Adrenal gland (tissue), 12 donors: ENCODE data around the gene HIBCH. TPM values are rescaled to one million over a fixed set of nuclear protein-coding genes. Genes with fewer than 3 reads are reported as not detected.
"Not testable (repeated sequence)": the region's sequence is repeated elsewhere in the genome, so short reads cannot be mapped to it uniquely, and the experiment has no call there.

Experiments
- DNase-seq, 7 donors: peaks; one replicate each; pipeline ENCODE4 v3.0.0-alpha.2; 2019 to 2020
- H3K27ac ChIP-seq, 5 donors: fragments of 200-600 bp; sonication (generic) in 4 of 5; 1 replicate in 3 of 5; 2 replicates in 2 of 5; pipeline versions ENCODE4 v1.5.1 to v1.8.0; 2016 to 2020; ENCODE audit warnings: mild to moderate bottlenecking in 1 of 5
- H3K27me3 ChIP-seq: fragments of 200-600 bp; 2 replicates; pipeline ENCODE4 v1.8.0; 2021
- H3K36me3 ChIP-seq, 2 donors: fragments of 200-600 bp; replicated peaks in 1 of 2; 1 replicate in 1 of 2; 2 replicates in 1 of 2; pipeline versions ENCODE4 v1.5.1 to v1.8.0; 2018 to 2022
- H3K4me1 ChIP-seq, 2 donors: fragments of 200-600 bp; replicated peaks in 1 of 2; 1 replicate in 1 of 2; 2 replicates in 1 of 2; pipeline versions ENCODE4 v1.5.1 to v1.8.0; 2018 to 2021
- H3K4me3 ChIP-seq, 4 donors: fragments of 200-600 bp; sonication (generic) in 3 of 4; one replicate each; pipeline ENCODE4 v1.5.1; 2016 to 2018
- H3K9me3 ChIP-seq, 3 donors: fragments of 200-600 bp; sonication (generic) in 1 of 3; replicated peaks in 1 of 3; 1 replicate in 2 of 3; 2 replicates in 1 of 3; pipeline versions ENCODE4 v1.5.1 to v1.8.0; 2016 to 2021
- POLR2A ChIP-seq, 2 donors: fragments of 450-650 bp; IDR thresholded peaks; one replicate each; pipeline ENCODE4 v1.6.1; 2017; ENCODE audit warnings: antibody characterized with exemption in 2 of 2, mild to moderate bottlenecking in 2 of 2, moderate library complexity in 1 of 2
- WGBS, 4 donors: extraction: QIAGEN DNeasy Blood & Tissue Kit in 2 of 4; methylation state at CpG; one replicate each; pipeline versions ENCODE4 v1.1.5 to v1.1.7; 2013 to 2017; 5-methylcytosine and 5-hydroxymethylcytosine counted together
- intact Hi-C, 2 donors: fragments of 100-400 bp; cut with DNase I; formaldehyde crosslinking; loops; one replicate each; pipeline versions ENCODE4 v1.14.1 to v1.15.0; 2022 to 2023
- polyA plus RNA-seq, 3 donors: library from polyadenylated mRNA; stranded (reverse); fragments of 200-250 nt in 2 of 3; fragments of 350-450 nt in 1 of 3; fragmentation: Illumina TruSeq in 1 of 3; extraction: RNeasy Lipid Tissue Mini Kit (QIAGEN cat#74804) in 1 of 3; gene quantifications; one replicate each; pipeline ENCODE4 v1.2.3, GENCODE V29; 2013 to 2014
- total RNA-seq, 9 donors: library from RNA; depleted of rRNA in 4 of 9; stranded (reverse); fragments of >200 nt in 4 of 9; fragments of 120-200 nt in 1 of 9; fragmentation: NEBNext Ultra II Directional in 1 of 9; extraction: Animal tissue kit (Norgen Biotek cat#: 25700) in 1 of 9; gene quantifications; one replicate each; pipeline versions ENCODE4 v1.1.0 to v1.2.4, GENCODE V29; 2013 to 2023
- TF ChIP-seq, protein P1 (sequence below), 6 experiments: fragments of 450-650 bp in 4 of 6; fragments of 200-600 bp in 2 of 6; sonication (generic) in 1 of 6; IDR thresholded peaks; 1 replicate in 5 of 6; 2 replicates in 1 of 6; pipeline versions ENCODE4 v1.5.1 to v1.8.0; 2016 to 2021; ENCODE audit warnings: antibody characterized with exemption in 6 of 6, mild to moderate bottlenecking in 2 of 6, moderate library complexity in 1 of 6
- donor health status: healthy with polysubstance abuse.
- donor health status: Bipolar disorder and iron deficiency.
- donor health status: DM: yes; HTN: yes; CAD: no.
- donor health status: DM: no; HTN: no; CAD: no.
- donor health status: DM: no; HTN: no; CAD: no.
- donor health status: DM: yes; HTN: yes; CAD: no.

Gene HIBCH
- total and polyA plus RNA-seq, 12 donors, result 18.2 to 174 (median 66.4) TPM

- H3K4me1 ChIP-seq, result no peaks in the 10 kb centered on the region
- TF ChIP-seq, protein P1, sequence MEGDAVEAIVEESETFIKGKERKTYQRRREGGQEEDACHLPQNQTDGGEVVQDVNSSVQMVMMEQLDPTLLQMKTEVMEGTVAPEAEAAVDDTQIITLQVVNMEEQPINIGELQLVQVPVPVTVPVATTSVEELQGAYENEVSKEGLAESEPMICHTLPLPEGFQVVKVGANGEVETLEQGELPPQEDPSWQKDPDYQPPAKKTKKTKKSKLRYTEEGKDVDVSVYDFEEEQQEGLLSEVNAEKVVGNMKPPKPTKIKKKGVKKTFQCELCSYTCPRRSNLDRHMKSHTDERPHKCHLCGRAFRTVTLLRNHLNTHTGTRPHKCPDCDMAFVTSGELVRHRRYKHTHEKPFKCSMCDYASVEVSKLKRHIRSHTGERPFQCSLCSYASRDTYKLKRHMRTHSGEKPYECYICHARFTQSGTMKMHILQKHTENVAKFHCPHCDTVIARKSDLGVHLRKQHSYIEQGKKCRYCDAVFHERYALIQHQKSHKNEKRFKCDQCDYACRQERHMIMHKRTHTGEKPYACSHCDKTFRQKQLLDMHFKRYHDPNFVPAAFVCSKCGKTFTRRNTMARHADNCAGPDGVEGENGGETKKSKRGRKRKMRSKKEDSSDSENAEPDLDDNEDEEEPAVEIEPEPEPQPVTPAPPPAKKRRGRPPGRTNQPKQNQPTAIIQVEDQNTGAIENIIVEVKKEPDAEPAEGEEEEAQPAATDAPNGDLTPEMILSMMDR (IDR thresholded peaks at IDR 0.05), result no peak
- no peak for TF ChIP-seq POLR2A (IDR thresholded peaks at IDR 0.05)
These were observed 84.5 kb downstream of the HIBCH start for GRCh38 chr2:190235101-190235500.

GRCh38 chr2:190223989-190224388, 95.6 kb downstream of the HIBCH start:
- H3K9me3 ChIP-seq, DNase-seq, H3K36me3 ChIP-seq, H3K27ac ChIP-seq, H3K27me3 ChIP-seq, H3K4me3 ChIP-seq, H3K4me1 ChIP-seq, intact Hi-C loops: not testable (repeated sequence)
- WGBS, 4 donors, result 91 to 95% (median 91%) methylated on average over 11 to 12 of the region's 12 CpGs

More at GRCh38 chr2:190235101-190235500, 84.5 kb downstream of the HIBCH start:
- no peak for DNase-seq
- WGBS, 4 donors, result 88 to 95% (median 92%) methylated on average over 4 of the region's 4 CpGs
- Histone ChIP-seq H3K4me3 (no peak overlapping the region), H3K36me3 (no peaks in the 10 kb centered on the region), H3K9me3 (no peaks in the 10 kb centered on the region), H3K27ac (no peak overlapping the region), H3K27me3 (no peaks in the 10 kb centered on the region)
- intact Hi-C loops, result no loop called here

GRCh38 chr2:190222745-190223144, 96.9 kb downstream of the HIBCH start:
- intact Hi-C loops, H3K4me3 ChIP-seq, H3K4me1 ChIP-seq, H3K27me3 ChIP-seq, H3K9me3 ChIP-seq, H3K27ac ChIP-seq, DNase-seq, H3K36me3 ChIP-seq: not testable (repeated sequence)
- 92 to 96% (median 95%) methylated on average over 2 of the region's 2 CpGs for WGBS, 4 donors

- Histone ChIP-seq H3K36me3 (peaks cover 0 to 5% of the 10 kb centered on the region in 2 donors), H3K27me3 (no peaks in the 10 kb centered on the region), H3K27ac (no peak overlapping the region), H3K4me3 (no peak overlapping the region), H3K4me1 (peaks cover 0 to 5% of the 10 kb centered on the region in 2 donors), H3K9me3 (no peaks in the 10 kb centered on the region)
- 84 to 90% (median 88%) methylated on average over 7 of the region's 7 CpGs for WGBS, 4 donors
- intact Hi-C loops, result no loop called here
- TF ChIP-seq POLR2A (IDR thresholded peaks at IDR 0.05), result no peak
- TF ChIP-seq, protein P1 (IDR thresholded peaks at IDR 0.05), result no peak
- DNase-seq, result no peak
These were observed 98.2 kb downstream of the HIBCH start for GRCh38 chr2:190221429-190221828.

DNA sequence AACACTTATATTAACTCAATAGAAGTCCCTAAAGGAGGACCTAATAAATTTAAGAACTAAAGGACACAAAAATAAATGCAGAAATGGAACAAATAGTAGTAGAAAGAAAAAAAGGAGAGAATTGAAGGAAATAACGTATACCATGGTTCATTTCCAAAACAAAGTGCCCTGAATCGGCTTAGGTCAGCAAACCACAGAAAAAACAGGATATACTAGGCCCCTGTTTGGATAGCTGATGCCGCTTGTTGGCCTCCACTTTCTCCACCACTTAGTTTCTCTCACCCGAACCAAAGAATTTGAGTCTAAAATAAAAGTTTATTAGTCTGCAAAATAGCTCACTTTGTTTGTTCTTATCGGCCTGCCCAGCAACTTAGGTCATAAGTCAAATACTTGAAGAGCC, 100.4 kb downstream of the HIBCH start:
- H3K4me1 ChIP-seq, result peaks cover 0 to 24% of the 10 kb centered on the region in 2 donors
- no peaks in the 10 kb centered on the region for H3K9me3 ChIP-seq
- TF ChIP-seq POLR2A (IDR thresholded peaks at IDR 0.05), result no peak
- TF ChIP-seq, protein P1 (IDR thresholded peaks at IDR 0.05), result no peak
- no peak for DNase-seq
- intact Hi-C loops, result no loop called here
- H3K27ac ChIP-seq, result no peak overlapping the region
- H3K36me3 ChIP-seq, result peaks cover 0 to 5% of the 10 kb centered on the region in 2 donors
- WGBS, 4 donors, result 80 to 81% (median 80%) methylated on average over 5 of the region's 5 CpGs
- no peak overlapping the region for H3K4me3 ChIP-seq
- no peaks in the 10 kb centered on the region for H3K27me3 ChIP-seq
